Measurements from ENCODE around the gene SARNP.

The SARNP gene

GRCh38 chr12:55829967-55830600, 12.6 kb upstream of the SARNP start:
- in situ Hi-C loops (cut with MboI; ENCODE audit: low sequenced_read_pairs, unreplicated experiment): no loop called here
- DNase-seq (ENCODE audit: low spot score): peak; percentile 67

DNA sequence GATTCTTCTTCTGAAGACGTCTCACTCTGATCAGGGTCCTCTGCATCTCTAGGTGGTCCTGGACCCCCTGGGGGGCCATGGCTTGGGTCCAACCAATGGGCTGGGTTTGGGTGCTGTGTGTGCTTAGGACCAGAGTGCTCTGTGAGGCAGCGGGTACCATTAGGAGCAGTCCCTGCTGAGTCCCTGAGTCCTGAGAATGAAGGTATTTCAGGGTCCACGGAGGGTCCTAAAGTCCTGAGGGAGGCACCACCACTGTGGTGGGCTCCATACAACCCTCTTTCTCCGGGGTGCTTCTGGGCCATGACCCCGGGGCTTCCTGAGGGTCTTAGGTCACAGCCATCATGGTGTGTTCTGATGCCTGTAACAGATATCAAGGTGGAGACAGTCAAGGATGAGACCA, 10.8 kb upstream of the SARNP start:
- TF ChIP-seq, protein P1, sequence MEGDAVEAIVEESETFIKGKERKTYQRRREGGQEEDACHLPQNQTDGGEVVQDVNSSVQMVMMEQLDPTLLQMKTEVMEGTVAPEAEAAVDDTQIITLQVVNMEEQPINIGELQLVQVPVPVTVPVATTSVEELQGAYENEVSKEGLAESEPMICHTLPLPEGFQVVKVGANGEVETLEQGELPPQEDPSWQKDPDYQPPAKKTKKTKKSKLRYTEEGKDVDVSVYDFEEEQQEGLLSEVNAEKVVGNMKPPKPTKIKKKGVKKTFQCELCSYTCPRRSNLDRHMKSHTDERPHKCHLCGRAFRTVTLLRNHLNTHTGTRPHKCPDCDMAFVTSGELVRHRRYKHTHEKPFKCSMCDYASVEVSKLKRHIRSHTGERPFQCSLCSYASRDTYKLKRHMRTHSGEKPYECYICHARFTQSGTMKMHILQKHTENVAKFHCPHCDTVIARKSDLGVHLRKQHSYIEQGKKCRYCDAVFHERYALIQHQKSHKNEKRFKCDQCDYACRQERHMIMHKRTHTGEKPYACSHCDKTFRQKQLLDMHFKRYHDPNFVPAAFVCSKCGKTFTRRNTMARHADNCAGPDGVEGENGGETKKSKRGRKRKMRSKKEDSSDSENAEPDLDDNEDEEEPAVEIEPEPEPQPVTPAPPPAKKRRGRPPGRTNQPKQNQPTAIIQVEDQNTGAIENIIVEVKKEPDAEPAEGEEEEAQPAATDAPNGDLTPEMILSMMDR (IDR thresholded peaks at IDR 0.05; ENCODE audit: borderline replicate concordance, control extremely low read depth, extremely low read depth, insufficient read depth, missing control alignments): no peak
- in situ Hi-C loops (cut with MboI; ENCODE audit: low sequenced_read_pairs, unreplicated experiment): no loop called here
- no peak for DNase-seq (ENCODE audit: low spot score)

More at GRCh38 chr12:55829967-55830600, 12.6 kb upstream of the SARNP start:
- TF ChIP-seq, protein P1 (IDR thresholded peaks at IDR 0.05; ENCODE audit: borderline replicate concordance, control extremely low read depth, extremely low read depth, insufficient read depth, missing control alignments): peak; percentile 12

GRCh38 chr12:55827806-55828205, 10.3 kb upstream of the SARNP start:
- in situ Hi-C loops (cut with MboI; ENCODE audit: low sequenced_read_pairs, unreplicated experiment): no loop called here
- no peak for DNase-seq (ENCODE audit: low spot score)
- TF ChIP-seq, protein P1 (IDR thresholded peaks at IDR 0.05; ENCODE audit: borderline replicate concordance, control extremely low read depth, extremely low read depth, insufficient read depth, missing control alignments): no peak

- no peak for DNase-seq (ENCODE audit: low spot score)
- TF ChIP-seq, protein P1 (IDR thresholded peaks at IDR 0.05; ENCODE audit: borderline replicate concordance, control extremely low read depth, extremely low read depth, insufficient read depth, missing control alignments): no peak
- in situ Hi-C loops (cut with MboI; ENCODE audit: low sequenced_read_pairs, unreplicated experiment): no loop called here
These were observed 7.2 kb upstream of the SARNP start for GRCh38 chr12:55824726-55825125.

DNA sequence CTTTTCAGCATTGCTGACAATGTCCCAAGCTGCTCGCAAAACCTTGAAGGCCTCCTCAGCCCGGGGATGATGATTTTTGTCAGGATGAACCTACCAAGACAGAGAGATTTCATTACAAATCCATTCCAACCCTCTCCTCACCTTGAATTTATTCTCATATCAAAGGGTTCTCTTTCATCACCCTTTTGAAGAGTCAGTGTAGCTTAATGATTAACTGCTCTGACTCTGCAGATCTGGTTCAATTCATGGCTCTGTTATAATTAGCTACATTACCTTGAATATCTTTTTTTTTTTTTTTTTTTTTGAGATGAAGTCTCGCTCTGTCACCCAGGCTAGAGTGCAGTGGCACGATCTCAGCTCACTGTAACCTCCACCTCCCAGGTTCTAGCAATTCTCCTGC, 5.9 kb upstream of the SARNP start:
- no peak for DNase-seq (ENCODE audit: low spot score)
- TF ChIP-seq, protein P1 (IDR thresholded peaks at IDR 0.05; ENCODE audit: borderline replicate concordance, control extremely low read depth, extremely low read depth, insufficient read depth, missing control alignments): no peak
- in situ Hi-C loops (cut with MboI; ENCODE audit: low sequenced_read_pairs, unreplicated experiment): no loop called here

DNA sequence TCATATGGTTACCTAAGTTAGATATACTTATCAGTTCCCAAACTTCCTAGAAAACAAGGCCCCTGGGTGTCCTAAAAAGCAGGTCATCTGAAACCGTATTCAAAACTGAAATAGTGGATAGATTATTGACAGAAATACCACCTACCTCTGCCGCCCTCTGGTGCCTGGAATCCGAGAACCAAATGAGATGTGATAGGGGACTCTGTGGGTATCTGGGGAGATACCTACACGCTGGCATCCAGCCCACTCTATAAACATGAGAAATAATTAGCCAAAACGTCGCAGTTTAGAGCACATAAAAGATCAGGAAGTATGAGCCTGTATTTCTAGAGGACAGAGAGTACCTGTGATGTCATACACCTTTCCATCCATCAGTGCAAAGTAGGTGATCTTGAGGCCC, 4.7 kb upstream of the SARNP start:
- in situ Hi-C loops (cut with MboI; ENCODE audit: low sequenced_read_pairs, unreplicated experiment): no loop called here
- DNase-seq (ENCODE audit: low spot score): no peak
- TF ChIP-seq, protein P1 (IDR thresholded peaks at IDR 0.05; ENCODE audit: borderline replicate concordance, control extremely low read depth, extremely low read depth, insufficient read depth, missing control alignments): no peak

Measured in GM13976 (cell line).